Duodenal mucosa (tissue), 2 donors: Measurements from ENCODE around the gene RNU1-1.
"Not testable (repeated sequence)": the region's sequence is repeated elsewhere in the genome, so short reads cannot be mapped to it uniquely, and the experiment has no call there.

Experiments
- H3K27ac ChIP-seq: one replicate; pipeline ENCODE4 v1.7.0; 2013; ENCODE audit warnings: low read depth, low read length
- H3K27me3 ChIP-seq, 2 donors: one replicate each; pipeline ENCODE4 v1.7.0; 2013; ENCODE audit warnings: low read length in 2 of 2, control low read depth in 1 of 2; ENCODE audit not compliant: insufficient read depth in 2 of 2, control insufficient read depth in 1 of 2
- H3K36me3 ChIP-seq, 2 donors: one replicate each; pipeline ENCODE4 v1.7.0; 2013; ENCODE audit warnings: low read length in 2 of 2, control low read depth in 1 of 2; ENCODE audit not compliant: insufficient read depth in 2 of 2, control insufficient read depth in 1 of 2
- H3K4me1 ChIP-seq, 2 donors: one replicate each; pipeline ENCODE4 v1.7.0; 2013; ENCODE audit warnings: low read length in 2 of 2, control low read depth in 1 of 2; ENCODE audit not compliant: insufficient read depth in 2 of 2, control insufficient read depth in 1 of 2
- H3K4me3 ChIP-seq, 2 donors: one replicate each; pipeline ENCODE4 v1.7.0; 2013; ENCODE audit warnings: low read length in 2 of 2, low read depth in 1 of 2
- H3K9ac ChIP-seq, 2 donors: one replicate each; pipeline ENCODE4 v1.7.0; 2013; ENCODE audit warnings: low read length in 2 of 2, low read depth in 1 of 2
- H3K9me3 ChIP-seq, 2 donors: one replicate each; pipeline ENCODE4 v1.7.0; 2013; ENCODE audit warnings: low read length in 2 of 2, control low read depth in 1 of 2; ENCODE audit not compliant: control insufficient read depth in 1 of 2

The RNU1-1 gene

GRCh38 chr1:16540421-16540893, 26.4 kb upstream of the RNU1-1 start:
- not testable (repeated sequence) for H3K27ac ChIP-seq, H3K4me3 ChIP-seq

GRCh38 chr1:16537528-16537927, 23.4 kb upstream of the RNU1-1 start:
- not testable (repeated sequence) for H3K9me3 ChIP-seq, H3K36me3 ChIP-seq, H3K27ac ChIP-seq, H3K27me3 ChIP-seq, H3K4me1 ChIP-seq, H3K4me3 ChIP-seq, H3K9ac ChIP-seq

More at GRCh38 chr1:16540421-16540893, 26.4 kb upstream of the RNU1-1 start:
- not testable (repeated sequence) for H3K9me3 ChIP-seq, H3K4me1 ChIP-seq, H3K9ac ChIP-seq, H3K27me3 ChIP-seq, H3K36me3 ChIP-seq

GRCh38 chr1:16536796-16537195, 22.7 kb upstream of the RNU1-1 start:
- not testable (repeated sequence) for H3K27ac ChIP-seq, H3K9ac ChIP-seq, H3K9me3 ChIP-seq, H3K4me3 ChIP-seq, H3K4me1 ChIP-seq, H3K36me3 ChIP-seq, H3K27me3 ChIP-seq

- not testable (repeated sequence) for H3K27me3 ChIP-seq, H3K27ac ChIP-seq, H3K9me3 ChIP-seq, H3K4me1 ChIP-seq, H3K36me3 ChIP-seq, H3K4me3 ChIP-seq, H3K9ac ChIP-seq
Measured at GRCh38 chr1:16535898-16536297, 21.8 kb upstream of the RNU1-1 start.

GRCh38 chr1:16535487-16535886, 21.4 kb upstream of the RNU1-1 start:
- H3K27ac ChIP-seq, H3K9ac ChIP-seq, H3K4me1 ChIP-seq, H3K27me3 ChIP-seq, H3K9me3 ChIP-seq, H3K4me3 ChIP-seq, H3K36me3 ChIP-seq: not testable (repeated sequence)

- not testable (repeated sequence) for H3K27me3 ChIP-seq, H3K9ac ChIP-seq, H3K36me3 ChIP-seq, H3K9me3 ChIP-seq, H3K4me1 ChIP-seq, H3K27ac ChIP-seq, H3K4me3 ChIP-seq
Measured at GRCh38 chr1:16534829-16535456, 20.9 kb upstream of the RNU1-1 start.

GRCh38 chr1:16534239-16534828, 20.2 kb upstream of the RNU1-1 start:
- not testable (repeated sequence) for H3K27ac ChIP-seq, H3K9me3 ChIP-seq, H3K4me1 ChIP-seq, H3K36me3 ChIP-seq, H3K4me3 ChIP-seq, H3K27me3 ChIP-seq, H3K9ac ChIP-seq

GRCh38 chr1:16532235-16532991, 18.3 kb upstream of the RNU1-1 start:
- H3K4me1 ChIP-seq, H3K27ac ChIP-seq, H3K4me3 ChIP-seq, H3K9me3 ChIP-seq, H3K36me3 ChIP-seq, H3K27me3 ChIP-seq, H3K9ac ChIP-seq: not testable (repeated sequence)

- H3K27ac ChIP-seq: not testable (repeated sequence)
Measured at GRCh38 chr1:16528338-16528737, 14.3 kb upstream of the RNU1-1 start.

GRCh38 chr1:16525769-16526168, 11.7 kb upstream of the RNU1-1 start:
- not testable (repeated sequence) for H3K36me3 ChIP-seq, H3K9me3 ChIP-seq, H3K4me1 ChIP-seq, H3K27me3 ChIP-seq, H3K9ac ChIP-seq, H3K27ac ChIP-seq, H3K4me3 ChIP-seq

More at GRCh38 chr1:16528338-16528737, 14.3 kb upstream of the RNU1-1 start:
- not testable (repeated sequence) for H3K4me1 ChIP-seq, H3K27me3 ChIP-seq, H3K36me3 ChIP-seq, H3K9ac ChIP-seq, H3K9me3 ChIP-seq, H3K4me3 ChIP-seq
